ENCODE measurements around the gene CHRNB1. TPM values are rescaled to one million over a fixed set of nuclear protein-coding genes. Genes with fewer than 3 reads are reported as not detected.
"Not testable (repeated sequence)": the region's sequence is repeated elsewhere in the genome, so short reads cannot be mapped to it uniquely, and the experiment has no call there.

CHRNB1 gene
- total RNA-seq, 4 donors from 2014 or later, result 4.7 to 12.1 (median 8.1) TPM

DNA sequence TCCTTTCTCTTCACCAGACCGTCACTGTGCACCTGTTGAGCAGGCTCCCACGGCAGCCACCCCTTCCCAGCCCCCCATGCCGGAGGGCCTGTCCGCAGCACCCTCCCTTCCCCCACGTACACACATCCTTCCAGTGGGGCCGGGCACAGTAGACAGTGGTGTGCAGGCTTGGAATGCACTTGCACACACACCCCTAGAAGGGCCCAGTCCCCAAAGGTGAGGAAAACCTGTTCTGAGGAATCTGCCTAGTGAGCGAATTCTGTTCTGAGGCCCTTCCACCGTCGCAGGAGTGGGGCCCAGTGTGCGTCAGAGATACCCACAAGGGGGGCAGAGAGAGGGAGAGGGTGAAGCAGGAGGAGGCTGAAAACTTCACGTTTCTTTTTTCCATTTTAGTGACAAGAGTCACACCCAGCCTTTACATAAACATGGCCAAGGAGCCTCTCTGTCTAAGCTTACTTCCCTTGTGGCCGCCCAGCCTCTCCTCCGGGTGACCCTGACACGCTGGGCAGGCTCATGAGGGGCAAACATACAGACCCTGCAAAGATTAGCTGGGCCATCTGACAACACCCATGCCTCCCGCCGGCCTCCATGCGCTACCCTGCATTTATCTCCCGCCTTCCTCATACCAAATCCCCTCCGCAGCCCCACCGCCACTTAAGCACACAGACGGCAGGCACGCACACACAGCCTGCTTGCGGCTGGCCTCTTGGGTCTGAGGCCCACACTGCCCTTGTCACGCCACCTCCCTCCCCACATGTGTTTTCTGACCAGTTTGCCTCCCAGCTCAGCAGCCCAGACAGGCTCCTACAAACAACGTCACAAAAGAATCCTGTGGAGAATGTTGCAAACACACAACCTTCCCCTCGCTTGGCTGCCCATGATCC, 32.8 kb downstream of the CHRNB1 start:
- Histone ChIP-seq H3K4me3 (peak overlapping the region; percentile 96 to 100), H3K27ac (peak overlapping the region; percentile 99 to 100 (median 100)), H3K4me1 (peaks cover 4 to 87% (median 37%) of the 10 kb centered on the region in 3 donors), H3K9me3 (no peaks in the 10 kb centered on the region), H3K27me3 (no peaks in the 10 kb centered on the region), H3K36me3 (no peaks in the 10 kb centered on the region)
- WGBS, 2 donors (ENCODE audit: low coverage in 1 of 2), result 8 to 13% methylated on average over 11 to 20 of the region's 26 CpGs
- peak; percentile 34 for ATAC-seq
- TF ChIP-seq POLR2A (IDR thresholded peaks at IDR 0.05) (peak; percentile 21 to 32), EP300 (IDR thresholded peaks at IDR 0.05) (no peak), POLR2AphosphoS5 (IDR thresholded peaks at IDR 0.05) (peak; percentile 30)
- TF ChIP-seq, protein P1, sequence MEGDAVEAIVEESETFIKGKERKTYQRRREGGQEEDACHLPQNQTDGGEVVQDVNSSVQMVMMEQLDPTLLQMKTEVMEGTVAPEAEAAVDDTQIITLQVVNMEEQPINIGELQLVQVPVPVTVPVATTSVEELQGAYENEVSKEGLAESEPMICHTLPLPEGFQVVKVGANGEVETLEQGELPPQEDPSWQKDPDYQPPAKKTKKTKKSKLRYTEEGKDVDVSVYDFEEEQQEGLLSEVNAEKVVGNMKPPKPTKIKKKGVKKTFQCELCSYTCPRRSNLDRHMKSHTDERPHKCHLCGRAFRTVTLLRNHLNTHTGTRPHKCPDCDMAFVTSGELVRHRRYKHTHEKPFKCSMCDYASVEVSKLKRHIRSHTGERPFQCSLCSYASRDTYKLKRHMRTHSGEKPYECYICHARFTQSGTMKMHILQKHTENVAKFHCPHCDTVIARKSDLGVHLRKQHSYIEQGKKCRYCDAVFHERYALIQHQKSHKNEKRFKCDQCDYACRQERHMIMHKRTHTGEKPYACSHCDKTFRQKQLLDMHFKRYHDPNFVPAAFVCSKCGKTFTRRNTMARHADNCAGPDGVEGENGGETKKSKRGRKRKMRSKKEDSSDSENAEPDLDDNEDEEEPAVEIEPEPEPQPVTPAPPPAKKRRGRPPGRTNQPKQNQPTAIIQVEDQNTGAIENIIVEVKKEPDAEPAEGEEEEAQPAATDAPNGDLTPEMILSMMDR (IDR thresholded peaks at IDR 0.05), result no peak

DNA sequence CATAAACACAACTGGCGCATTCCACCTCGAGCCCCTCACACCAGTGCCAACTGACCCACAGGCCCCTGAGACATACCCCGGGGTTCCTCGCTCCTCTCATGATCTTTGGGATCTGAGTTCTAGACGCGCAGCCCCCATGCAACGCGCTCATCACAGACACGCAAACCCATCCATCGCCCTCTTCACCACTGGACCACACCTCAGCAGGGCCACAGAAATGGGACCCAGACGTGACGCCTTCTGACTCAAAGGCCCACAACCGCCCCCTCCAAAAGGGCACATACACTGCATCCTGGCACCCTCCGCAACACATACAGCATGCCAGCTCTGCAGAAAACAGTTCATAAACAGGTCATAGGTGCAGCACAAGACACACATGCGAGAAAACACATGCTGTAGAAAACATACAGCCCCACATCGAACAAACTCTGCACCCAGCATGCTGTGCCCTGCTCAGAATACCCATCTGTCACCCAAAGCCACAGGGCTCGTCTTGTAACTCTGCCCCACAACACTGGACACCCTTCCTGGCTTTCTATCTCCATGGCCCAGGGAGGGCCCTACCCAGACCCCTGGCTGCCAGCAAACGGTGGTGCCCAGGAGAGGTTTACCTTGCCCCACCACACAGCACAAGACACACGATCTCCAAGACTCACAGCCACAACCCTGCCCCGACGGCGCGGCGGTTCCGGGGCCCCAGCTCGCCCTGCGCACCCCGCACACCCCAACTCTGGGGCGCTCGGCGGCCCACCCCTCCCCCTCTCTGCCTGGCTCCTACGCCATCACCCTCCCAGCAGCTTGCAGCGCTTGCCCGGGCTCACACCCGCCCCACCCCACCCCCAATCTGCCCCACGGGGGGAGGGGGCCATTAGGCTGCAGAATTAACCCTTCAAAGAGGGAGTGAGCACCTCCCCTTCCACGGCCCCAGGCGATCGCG, 33.7 kb downstream of the CHRNB1 start:
- WGBS, 2 donors (ENCODE audit: low coverage in 1 of 2), result 21 to 36% methylated on average over 10 to 12 of the region's 40 CpGs
- Histone ChIP-seq H3K4me1 (peaks cover 4 to 89% (median 39%) of the 10 kb centered on the region in 3 donors), H3K36me3 (no peaks in the 10 kb centered on the region), H3K4me3 (peak overlapping the region; percentile 96 to 100), H3K27ac (peak overlapping the region; percentile 99 to 100 (median 100)), H3K27me3 (no peaks in the 10 kb centered on the region), H3K9me3 (no peaks in the 10 kb centered on the region)
- no peak for TF ChIP-seq EP300 (IDR thresholded peaks at IDR 0.05)
- TF ChIP-seq POLR2AphosphoS5 (IDR thresholded peaks at IDR 0.05), result no peak
- TF ChIP-seq POLR2A (IDR thresholded peaks at IDR 0.05), result no peak
- TF ChIP-seq, protein P1 (IDR thresholded peaks at IDR 0.05), result no peak
- peak; percentile 6 for ATAC-seq

- H3K27me3 ChIP-seq, result no peaks in the 10 kb centered on the region
- WGBS, 2 donors (ENCODE audit: low coverage in 1 of 2), result no CpG with 5 or more reads among the region's 92 CpGs
- no peaks in the 10 kb centered on the region for H3K9me3 ChIP-seq
- H3K27ac ChIP-seq, result peak within 1 kb of the TSS; percentile 99 to 100 (median 100)
- H3K36me3 ChIP-seq, result no peaks in the 10 kb centered on the region
- TF ChIP-seq POLR2A (IDR thresholded peaks at IDR 0.05) (peak; percentile 53 to 59), EP300 (IDR thresholded peaks at IDR 0.05) (no peak), POLR2AphosphoS5 (IDR thresholded peaks at IDR 0.05) (peak; percentile 49)
- peak within 1 kb of the TSS; percentile 96 to 100 for H3K4me3 ChIP-seq
- peak; percentile 14 for ATAC-seq
- H3K4me1 ChIP-seq, result peaks cover 4 to 80% (median 39%) of the 10 kb centered on the region in 3 donors
Observed at GRCh38 chr17:7479213-7480088, 34.6 kb downstream of the CHRNB1 start, which contains the start of gene ZBTB4. Gene ZBTB4, minus strand, starts transcription at chr17:7479631. Its CDS starts 12,830 bp downstream, at chr17:7466801.

DNA sequence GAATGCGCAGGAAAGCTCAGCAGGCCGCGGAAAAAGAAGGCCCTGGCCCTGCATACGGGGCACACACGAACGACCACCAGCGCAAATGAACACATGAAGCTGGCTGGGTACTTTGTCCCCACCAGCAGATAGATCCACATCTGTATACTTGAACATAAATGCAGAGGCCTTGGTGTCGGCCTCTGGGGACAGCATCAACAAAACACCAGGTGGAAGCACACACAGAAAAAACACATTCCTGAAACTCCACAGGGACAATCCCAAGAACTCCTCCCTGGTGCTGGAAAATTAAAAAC, 35.2 kb downstream of the CHRNB1 start:
- Histone ChIP-seq H3K36me3 (no peaks in the 10 kb centered on the region), H3K27ac (peak overlapping the region; percentile 99 to 100 (median 100)), H3K4me3 (peak overlapping the region; percentile 96 to 100), H3K27me3 (no peaks in the 10 kb centered on the region), H3K9me3 (no peaks in the 10 kb centered on the region), H3K4me1 (peaks cover 4 to 76% (median 37%) of the 10 kb centered on the region in 3 donors)
- no CpG with 5 or more reads among the region's 8 CpGs for WGBS, 2 donors (ENCODE audit: low coverage in 1 of 2)
- TF ChIP-seq POLR2AphosphoS5 (IDR thresholded peaks at IDR 0.05), result no peak
- TF ChIP-seq, protein P1 (IDR thresholded peaks at IDR 0.05), result no peak
- no peak for TF ChIP-seq POLR2A (IDR thresholded peaks at IDR 0.05)
- no peak for TF ChIP-seq EP300 (IDR thresholded peaks at IDR 0.05)
- no peak for ATAC-seq

DNA sequence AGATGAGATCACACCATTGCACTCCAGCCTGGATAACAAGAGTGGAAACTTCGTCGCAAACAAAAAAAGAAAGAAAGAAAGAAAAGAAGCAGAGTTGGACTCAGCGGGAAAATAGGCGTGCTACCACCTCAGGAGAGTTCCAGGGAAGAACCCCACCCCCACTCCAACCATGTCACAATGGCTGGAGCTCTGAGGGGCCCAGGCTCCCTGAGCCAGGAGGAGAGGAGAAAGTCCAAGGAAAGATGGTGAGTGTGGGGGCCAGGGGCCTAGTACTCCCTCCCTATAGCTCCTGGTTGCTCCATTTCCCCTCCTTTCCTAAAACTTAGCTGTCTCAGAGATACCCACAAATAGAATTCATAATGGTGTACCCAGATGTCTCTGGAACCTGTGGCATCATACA, 36.4 kb downstream of the CHRNB1 start, which contains the start of gene SLC35G6:
SLC35G6 (plus strand) TSS at position 172 of the 400 bp plus-strand sequence; CDS start at position 243, 71 bp downstream.
- WGBS, 2 donors (ENCODE audit: low coverage in 1 of 2), result 38 to 89% methylated on average over 2 to 4 of the region's 4 CpGs
- H3K4me3 ChIP-seq, result peak within 1 kb of the TSS in 1 of 2 donors; percentile 100
- H3K27me3 ChIP-seq, ATAC-seq, H3K36me3 ChIP-seq, H3K9me3 ChIP-seq: not testable (repeated sequence)
- H3K4me1 ChIP-seq, result peaks cover 6 to 76% (median 34%) of the 10 kb centered on the region in 3 donors
- H3K27ac ChIP-seq, result peak within 1 kb of the TSS; percentile 99 to 100 (median 100)

DNA sequence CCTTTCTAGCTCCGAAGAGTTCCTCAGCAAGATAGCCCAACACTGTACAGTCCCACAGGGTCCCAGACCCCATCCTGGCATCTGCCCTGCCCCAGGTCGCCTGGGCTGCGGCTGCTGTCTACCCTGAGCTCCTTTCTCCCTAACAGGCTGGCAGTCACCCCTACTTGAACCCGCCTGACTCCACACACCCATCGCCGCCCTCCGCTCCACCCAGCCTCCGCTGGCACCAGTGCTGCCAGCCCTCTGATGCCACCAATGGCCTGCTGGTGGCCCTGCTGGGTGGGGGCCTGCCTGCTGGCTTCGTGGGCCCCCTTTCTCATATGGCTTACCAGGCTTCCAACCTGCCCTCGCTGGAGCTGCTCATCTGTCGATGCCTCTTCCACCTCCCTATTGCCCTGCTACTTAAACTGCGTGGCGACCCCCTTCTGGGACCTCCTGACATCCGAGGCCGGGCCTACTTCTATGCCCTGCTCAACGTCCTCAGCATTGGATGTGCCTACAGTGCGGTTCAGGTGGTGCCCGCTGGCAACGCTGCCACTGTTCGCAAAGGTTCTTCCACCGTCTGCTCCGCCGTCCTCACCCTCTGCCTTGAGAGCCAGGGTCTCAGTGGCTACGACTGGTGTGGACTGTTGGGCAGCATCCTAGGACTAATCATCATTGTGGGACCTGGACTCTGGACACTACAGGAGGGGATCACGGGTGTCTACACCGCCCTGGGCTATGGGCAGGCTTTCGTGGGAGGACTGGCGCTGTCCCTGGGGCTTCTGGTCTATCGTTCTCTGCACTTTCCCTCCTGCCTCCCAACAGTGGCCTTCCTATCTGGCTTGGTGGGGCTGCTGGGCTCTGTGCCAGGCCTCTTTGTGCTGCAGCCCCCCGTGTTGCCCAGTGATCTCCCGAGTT, 37.2 kb downstream of the CHRNB1 start:
- WGBS, 2 donors (ENCODE audit: low coverage in 1 of 2), result 81 to 94% methylated on average over 9 to 10 of the region's 31 CpGs
- peaks cover 4 to 76% (median 32%) of the 10 kb centered on the region in 3 donors for H3K4me1 ChIP-seq
- H3K4me3 ChIP-seq, H3K36me3 ChIP-seq, ATAC-seq, H3K27me3 ChIP-seq, H3K9me3 ChIP-seq: not testable (repeated sequence)
- peak overlapping the region in 3 of 4 donors; percentile 97 to 100 (median 99) for H3K27ac ChIP-seq

GRCh38 chr17:7482742-7483088, 37.9 kb downstream of the CHRNB1 start:
- H3K36me3 ChIP-seq, H3K27me3 ChIP-seq, ATAC-seq, H3K9me3 ChIP-seq: not testable (repeated sequence)
- H3K4me3 ChIP-seq, result peak overlapping the region; percentile 50 to 74
- H3K4me1 ChIP-seq, result peaks cover 2 to 76% (median 31%) of the 10 kb centered on the region in 3 donors
- WGBS, 2 donors (ENCODE audit: low coverage in 1 of 2), result 44% methylated on average over 2 of the region's 6 CpGs; no CpG with 5 or more reads in 1 of the 2 donors
- peak overlapping the region; percentile 89 to 100 (median 98) for H3K27ac ChIP-seq
